Inflammatory macrophage (primary cell): ENCODE data around the gene RPH3AL.

Source experiments
- DNase-seq, 2 donors: peaks; one replicate each; pipeline ENCODE4 v3.0.0-alpha.2; 2020 to 2022

The RPH3AL gene

DNA sequence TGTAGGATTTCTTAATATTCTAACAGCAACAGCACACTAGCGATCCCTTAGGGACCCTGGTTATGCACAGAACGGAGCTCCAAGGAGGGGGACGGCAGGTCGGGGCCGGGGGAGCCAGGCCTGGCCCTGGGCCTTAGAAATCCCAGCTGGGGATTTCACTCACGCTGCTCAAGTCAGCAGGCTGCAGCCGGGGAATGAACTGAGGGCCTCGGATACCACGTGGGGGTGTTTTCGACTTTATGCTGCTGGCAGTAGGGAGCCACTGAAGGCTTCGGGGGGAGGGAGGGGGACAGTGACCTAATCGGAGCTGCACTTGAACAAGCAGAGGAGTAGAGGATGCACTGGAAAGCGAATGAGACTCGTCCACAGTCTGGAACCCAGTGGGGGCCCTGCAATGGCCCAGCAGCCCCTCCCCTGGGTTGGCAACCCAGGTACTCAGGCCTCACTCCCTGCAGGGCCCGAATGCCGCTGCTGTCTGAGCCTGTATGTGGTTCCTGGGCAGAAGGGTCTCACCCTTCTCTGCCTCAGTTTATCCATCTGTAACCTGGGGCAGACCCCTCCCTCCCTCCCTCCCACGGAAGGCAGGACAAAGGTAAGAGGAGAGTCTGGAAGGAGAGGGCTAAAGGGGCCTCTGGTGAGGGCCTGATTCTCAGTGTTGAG is 53.7 kb downstream of the RPH3AL start:
- DNase-seq = no peak

DNA sequence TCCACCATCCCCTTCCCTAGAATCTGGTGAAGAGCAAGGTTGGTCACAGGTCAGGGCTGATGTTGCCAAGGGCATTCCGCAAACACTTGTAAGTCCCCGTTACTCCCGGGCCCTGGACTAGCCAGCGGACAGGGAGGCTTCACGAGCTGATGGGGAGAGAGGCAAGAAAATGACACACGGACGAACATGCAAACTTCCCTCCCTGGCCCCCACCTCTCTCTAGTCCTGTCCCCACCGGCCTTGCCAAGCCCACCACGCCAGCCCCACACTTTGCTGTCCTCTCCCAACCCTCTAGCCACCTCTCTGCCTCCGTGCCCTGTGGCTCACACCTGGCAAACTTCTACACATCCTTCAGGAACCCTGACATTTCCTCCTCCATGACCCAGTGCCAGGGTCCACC is 54.8 kb downstream of the RPH3AL start:
- DNase-seq = no peak

DNA sequence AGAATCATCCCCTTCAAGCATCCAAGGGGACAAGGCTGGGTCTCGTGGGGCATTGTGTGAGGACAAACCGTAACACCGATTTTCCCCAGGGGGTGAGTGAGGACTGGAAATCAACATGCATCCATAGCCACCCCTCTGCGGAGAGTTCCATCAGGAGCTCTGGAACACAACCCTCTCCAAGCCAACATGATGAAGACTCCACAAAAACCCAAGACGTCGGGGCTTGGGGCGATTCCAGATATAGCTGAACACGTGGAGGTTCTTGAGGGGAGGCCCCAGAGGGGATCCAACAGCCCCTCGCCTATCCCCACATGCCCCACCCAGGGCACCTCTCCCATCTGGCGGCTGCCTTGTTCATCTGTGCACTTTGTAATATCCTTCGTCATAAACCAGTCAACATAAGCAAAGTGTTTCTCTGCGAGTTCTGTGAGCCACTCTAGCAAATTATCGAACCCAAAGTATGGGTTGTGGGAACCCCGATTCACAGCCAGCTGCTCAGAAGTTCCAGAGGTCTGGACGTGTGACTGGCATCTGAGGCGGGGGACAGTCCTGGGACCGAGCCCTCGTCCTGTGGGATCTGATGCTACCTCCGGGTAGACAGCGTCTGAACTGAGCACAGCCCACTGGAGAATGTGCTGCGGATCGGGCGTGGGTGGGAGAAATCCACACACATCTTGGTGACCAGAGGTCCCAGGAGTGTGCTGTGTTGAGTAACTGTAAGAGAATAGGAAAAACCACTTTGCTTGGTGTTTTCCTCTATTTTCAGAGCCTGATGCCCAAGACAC is 55.5 kb downstream of the RPH3AL start:
- no peak for DNase-seq

DNA sequence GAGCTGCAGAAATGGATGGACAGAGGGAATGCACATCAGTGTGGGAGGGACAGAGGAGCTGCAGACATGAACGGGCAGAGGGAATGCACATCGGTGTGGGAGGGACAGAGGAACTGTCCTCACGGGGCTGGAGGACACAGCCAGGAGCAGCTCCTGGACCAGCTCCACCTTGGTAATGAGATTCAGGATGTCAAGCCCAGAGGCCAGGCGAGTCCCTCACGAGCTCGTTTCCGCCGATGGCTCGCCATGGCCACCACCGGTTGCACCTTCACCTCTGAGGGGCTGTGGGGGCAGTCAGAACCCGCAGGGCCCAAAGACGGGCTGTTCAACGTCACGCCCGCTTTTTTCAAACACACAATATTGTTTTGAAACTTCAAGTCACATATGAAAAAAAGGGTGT is 56.2 kb downstream of the RPH3AL start:
- DNase-seq = no peak

- no peak for DNase-seq
Observed at GRCh38 chr17:292531-293382, 59.9 kb downstream of the RPH3AL start.

- DNase-seq = no peak
Observed at GRCh38 chr17:292016-292415, 60.6 kb downstream of the RPH3AL start.

DNA sequence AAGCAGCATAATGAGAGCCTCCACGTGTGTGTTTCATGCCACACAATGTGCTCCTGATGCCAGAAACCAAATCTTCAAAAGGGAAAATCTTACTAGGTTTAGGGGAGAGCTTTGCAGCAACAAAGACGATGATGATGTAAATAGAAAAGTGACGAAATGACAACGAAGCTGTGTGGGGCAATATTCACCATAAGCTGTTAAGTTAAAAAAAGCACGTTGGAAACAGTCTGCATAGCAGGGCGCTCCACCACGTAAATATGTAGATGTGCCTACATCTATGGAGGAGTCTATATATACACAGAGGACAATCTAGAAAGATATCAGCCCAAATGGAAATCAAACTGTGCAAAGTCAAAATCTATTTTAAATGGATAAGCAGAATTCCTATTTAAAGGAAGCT is 61.0 kb downstream of the RPH3AL start:
- DNase-seq = no peak

DNA sequence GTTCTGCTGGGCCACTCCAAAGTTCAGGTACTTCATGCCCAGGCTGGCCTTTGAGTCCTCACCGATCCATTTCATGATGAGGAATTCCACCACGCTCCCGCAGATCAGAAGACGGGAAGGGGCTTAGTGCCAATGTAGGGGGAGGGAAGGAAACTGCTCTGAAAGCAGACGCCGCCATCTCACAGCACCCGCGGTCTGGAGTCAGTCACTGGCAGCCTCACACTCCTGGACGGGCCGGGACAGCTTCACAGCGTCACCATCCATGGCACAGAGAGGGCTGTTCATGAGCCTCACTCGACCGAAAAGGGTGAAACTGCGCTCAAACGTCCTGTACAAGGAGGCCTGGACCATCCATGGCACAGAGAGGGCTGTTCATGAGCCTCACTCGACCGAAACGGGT is 62.0 kb downstream of the RPH3AL start:
- no peak for DNase-seq

DNA sequence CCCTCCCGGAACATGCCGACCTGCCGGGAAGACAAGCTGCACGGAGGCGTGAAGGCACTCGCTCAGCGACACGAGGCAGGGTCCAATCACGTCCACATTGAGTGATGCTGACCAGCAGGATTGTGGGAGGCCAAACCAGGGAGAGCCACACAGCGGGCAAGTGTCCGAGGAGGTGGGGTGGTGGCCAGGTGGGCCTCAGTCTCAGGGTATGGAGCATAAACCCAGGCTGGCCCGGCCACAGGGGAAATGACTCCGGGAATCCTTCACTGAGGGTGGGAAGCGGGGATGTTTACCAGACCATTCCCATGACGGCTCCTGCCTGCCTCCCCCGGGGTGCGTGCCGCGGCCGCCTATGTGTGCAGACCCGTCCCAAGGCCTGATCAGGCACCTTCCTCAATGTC is 62.5 kb downstream of the RPH3AL start:
- DNase-seq = no peak

- no peak for DNase-seq
Observed at GRCh38 chr17:289409-289808, 63.2 kb downstream of the RPH3AL start.

- DNase-seq = no peak
Observed at GRCh38 chr17:288802-289356, 63.7 kb downstream of the RPH3AL start.

DNA sequence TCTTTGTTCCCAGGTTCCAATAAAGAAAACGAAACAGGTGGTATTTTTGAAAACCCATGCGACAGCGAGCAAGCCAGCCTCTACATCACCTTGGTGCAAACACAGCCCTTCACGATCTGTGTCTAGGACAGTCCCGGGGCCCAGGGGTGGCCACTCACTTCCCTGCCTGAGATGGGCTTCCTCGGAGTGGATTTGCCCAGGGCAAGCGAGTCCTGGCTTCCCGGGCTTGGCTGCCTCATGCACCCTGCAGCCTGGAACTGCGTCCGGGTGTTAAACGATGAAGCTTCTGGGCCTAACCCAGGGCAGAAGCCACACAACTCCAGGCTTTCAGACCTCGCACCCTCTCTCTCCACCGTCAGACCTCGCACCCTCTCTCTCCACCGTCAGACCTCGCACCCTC is 66.0 kb downstream of the RPH3AL start:
- DNase-seq = no peak

- no peak for DNase-seq
Observed at GRCh38 chr17:285751-286422, 66.7 kb downstream of the RPH3AL start.

GRCh38 chr17:284676-285355 is 67.8 kb downstream of the RPH3AL start:
- DNase-seq = no peak

DNA sequence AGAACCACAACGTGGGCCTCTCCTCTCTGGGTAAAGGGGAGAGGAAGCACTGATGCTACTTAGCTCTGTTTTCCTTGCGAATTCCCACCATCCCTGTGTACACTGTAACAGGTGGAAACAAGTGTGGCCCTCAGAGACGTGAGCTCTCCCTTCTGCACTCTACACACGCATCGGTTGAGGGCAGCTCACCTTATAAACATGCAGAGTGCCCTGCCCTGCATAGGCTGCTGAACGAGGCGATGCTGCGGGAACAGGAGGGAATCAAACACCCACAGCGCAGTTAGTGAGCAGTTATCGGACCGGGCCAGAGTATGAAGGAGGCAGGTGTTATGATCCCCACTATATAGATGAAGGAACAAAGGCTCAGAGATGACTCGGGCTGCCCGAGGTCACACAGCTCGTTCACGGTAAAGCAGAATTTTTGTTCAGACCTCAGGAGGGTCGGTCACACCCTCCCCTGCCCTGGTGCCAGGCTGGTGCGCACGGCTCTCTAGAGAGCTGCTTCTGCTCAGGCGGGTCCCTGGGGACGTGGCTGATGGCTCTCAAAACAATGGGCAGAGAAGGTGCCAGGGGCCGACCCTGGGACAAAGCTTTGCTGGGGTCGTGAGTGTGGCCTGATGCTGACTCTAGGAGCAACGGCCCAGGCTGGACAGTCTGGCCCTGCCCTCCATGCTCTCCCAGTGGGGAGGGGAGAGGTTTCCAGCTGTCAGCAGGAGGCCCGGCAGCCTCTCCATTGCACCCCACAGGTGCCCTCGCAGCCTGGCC is 68.5 kb downstream of the RPH3AL start:
- no peak for DNase-seq

- no peak for DNase-seq
Observed at GRCh38 chr17:282912-283882, 69.4 kb downstream of the RPH3AL start.

DNA sequence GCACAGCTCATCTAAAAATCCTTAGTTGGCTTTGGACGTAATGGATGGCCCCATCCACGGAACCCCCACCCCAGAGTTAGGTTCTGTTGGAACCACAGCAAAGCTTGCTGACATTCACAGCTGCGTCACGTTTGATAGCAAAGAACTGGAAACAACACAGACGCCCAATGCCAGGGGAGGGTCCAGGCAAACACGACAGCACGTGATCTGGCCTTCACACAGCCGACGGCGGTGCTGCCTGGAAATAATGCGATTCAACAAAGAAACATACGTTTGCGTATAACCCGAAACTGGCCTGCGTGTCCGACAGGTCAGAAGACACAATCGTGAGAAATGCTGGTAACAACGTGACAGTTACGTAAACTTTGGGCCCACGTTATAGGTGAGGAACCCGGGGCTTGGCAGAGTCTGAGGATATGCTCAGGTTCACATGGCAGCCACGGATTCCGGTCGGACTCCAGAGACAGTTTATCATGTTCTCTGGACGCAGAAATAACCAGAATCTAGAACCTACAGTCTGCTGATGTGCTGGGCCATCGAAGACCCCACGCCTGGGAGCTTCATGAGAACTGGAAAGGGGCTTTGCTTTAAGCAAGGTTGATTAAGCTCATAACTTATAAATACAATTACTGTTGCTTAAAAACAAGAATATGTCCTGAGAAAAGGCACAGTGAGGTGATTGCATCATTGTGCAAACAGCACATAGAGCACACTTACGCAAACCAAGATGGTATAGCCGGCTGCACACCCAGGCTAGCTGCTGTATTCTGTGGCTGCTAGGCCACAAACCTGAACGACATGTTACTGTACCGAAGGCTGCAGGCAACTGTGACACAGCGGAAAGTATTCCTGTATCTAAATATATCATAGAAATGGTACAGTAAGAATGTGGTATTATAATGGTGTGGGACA is 70.4 kb downstream of the RPH3AL start:
- no peak for DNase-seq

DNA sequence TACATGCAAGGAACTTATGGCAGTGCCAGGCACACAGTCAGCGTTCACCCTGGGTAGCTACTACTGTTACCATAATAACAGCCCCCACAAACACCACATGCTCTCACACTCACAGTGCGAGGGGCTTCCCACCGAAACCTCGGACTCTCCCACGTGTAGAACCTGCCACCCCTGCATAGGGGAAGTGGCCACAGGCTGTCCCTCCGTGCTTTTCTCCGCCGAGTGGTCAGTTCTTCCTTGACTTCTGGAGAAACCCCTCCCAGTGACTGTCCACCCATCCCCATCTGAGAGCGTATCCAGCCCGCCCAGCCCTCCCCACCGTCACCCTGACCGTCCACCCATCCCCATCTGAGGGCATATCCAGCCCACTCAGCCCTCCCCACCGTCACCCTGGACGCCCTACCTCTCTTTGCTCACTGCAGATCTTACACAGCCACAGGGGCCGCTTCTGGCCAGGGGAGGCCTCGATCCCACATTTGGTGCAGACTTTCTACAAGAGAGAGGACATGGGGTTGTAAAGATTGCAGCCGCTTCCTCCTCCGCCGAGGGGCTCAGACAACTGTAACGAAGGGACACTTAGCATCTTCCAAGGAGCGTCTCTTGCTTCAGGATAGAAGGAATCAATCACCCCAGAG is 71.1 kb downstream of the RPH3AL start:
- no peak for DNase-seq
